B cell (primary cell): ENCODE measurements around the gene CEP128. TPM values are rescaled to one million over a fixed set of nuclear protein-coding genes. Genes with fewer than 3 reads are reported as not detected.

Source experiments
- ATAC-seq: fragments of 200-7000 bp; cut with Tn5 transposase; one replicate; pipeline ENCODE4 v1.10.0; 2021; ENCODE audit warnings: low read depth, mild to moderate bottlenecking, moderate number of reproducible peaks, moderate library complexity
- CTCF ChIA-PET: fragments of 350-600 bp; sonication (Branson Sonifier 250); formaldehyde crosslinking; loops from one replicate; lab custom pipeline; 2021; ENCODE audit warnings: antibody characterized with exemption, inconsistent platforms; lab: Charles Lee
- POLR2A ChIA-PET: fragments of 350-600 bp; sonication (Branson Sonifier 250); formaldehyde crosslinking; loops from one replicate; lab custom pipeline; 2021; ENCODE audit warnings: antibody characterized with exemption; lab: Charles Lee
- DNase-seq: peaks from one replicate; pipeline ENCODE4 v3.0.0; 2013
- H2AFZ ChIP-seq: 2 replicates; pipeline ENCODE4 v1.6.1; 2012; ENCODE audit warnings: mild to moderate bottlenecking, low read depth, low read length; ENCODE audit not compliant: insufficient read depth, poor library complexity, severe bottlenecking
- H3K27ac ChIP-seq, 2 donors: 1 replicate in 1 of 2; 2 replicates in 1 of 2; pipeline ENCODE4 v1.5.1; 2012 to 2013; ENCODE audit warnings: low read length in 2 of 2, mild to moderate bottlenecking in 2 of 2, moderate library complexity in 1 of 2
- H3K27me3 ChIP-seq, 4 experiments: fragments of 200-600 bp in 1 of 4; sonication (generic) in 1 of 4; replicated peaks in 1 of 4; 1 replicate in 2 of 4; 2 replicates in 2 of 4; pipeline versions ENCODE4 v1.6.1 to v1.7.0; 2013 to 2016; ENCODE audit warnings: low read length in 3 of 4, mild to moderate bottlenecking in 2 of 4, mixed read lengths in 1 of 4, moderate library complexity in 1 of 4; ENCODE audit not compliant: insufficient read depth in 4 of 4, control insufficient read depth in 3 of 4; ENCODE audit errors: control extremely low read depth in 1 of 4
- H3K36me3 ChIP-seq, 2 experiments: replicated peaks in 1 of 2; 1 replicate in 1 of 2; 2 replicates in 1 of 2; pipeline versions ENCODE4 v1.6.1 to v1.7.1; 2013; ENCODE audit warnings: low read length in 1 of 2; ENCODE audit not compliant: insufficient read depth in 2 of 2, control insufficient read depth in 1 of 2; ENCODE audit errors: control extremely low read depth in 1 of 2, extremely low read depth in 1 of 2
- H3K4me1 ChIP-seq, 2 donors: fragments of 200-600 bp in 1 of 2; sonication (generic) in 1 of 2; 1 replicate in 1 of 2; 2 replicates in 1 of 2; pipeline versions ENCODE4 v1.5.1 to v1.6.1; 2013 to 2017; ENCODE audit warnings: low read length in 2 of 2; ENCODE audit not compliant: control insufficient read depth in 2 of 2, insufficient read depth in 2 of 2
- H3K4me2 ChIP-seq: replicated peaks from 2 replicates; pipeline ENCODE3; 2012; ENCODE audit warnings: mild to moderate bottlenecking, low read depth, low read length; ENCODE audit not compliant: poor library complexity, severe bottlenecking
- H3K4me3 ChIP-seq, 5 experiments: fragments of 200-600 bp in 1 of 5; sonication (generic) in 1 of 5; 1 replicate in 3 of 5; 2 replicates in 2 of 5; pipeline versions ENCODE4 v1.5.1 to v1.7.0; 2011 to 2016; ENCODE audit warnings: low read length in 4 of 5, mild to moderate bottlenecking in 4 of 5, low read depth in 2 of 5, control low read depth in 1 of 5, moderate library complexity in 1 of 5; ENCODE audit not compliant: insufficient read depth in 1 of 5; ENCODE audit errors: control extremely low read depth in 1 of 5, extremely low read depth in 1 of 5
- H3K79me2 ChIP-seq: fragments of 200-600 bp; sonication (generic); one replicate; pipeline ENCODE4 v1.6.0; 2016; ENCODE audit warnings: low read length; ENCODE audit not compliant: control insufficient read depth, insufficient read depth
- H3K9ac ChIP-seq: fragments of 200-600 bp; sonication (generic); 2 replicates; pipeline ENCODE4 v1.6.1; 2017; ENCODE audit warnings: mild to moderate bottlenecking, low read length, moderate library complexity
- H3K9me3 ChIP-seq, 3 donors: one replicate each; pipeline versions ENCODE4 v1.6.1 to v1.7.1; 2013; ENCODE audit warnings: low read length in 2 of 3; ENCODE audit not compliant: control insufficient read depth in 2 of 3, insufficient read depth in 1 of 3; ENCODE audit errors: control extremely low read depth in 1 of 3
- H4K20me1 ChIP-seq: 2 replicates; pipeline ENCODE4 v1.6.0; 2012; ENCODE audit warnings: mild to moderate bottlenecking, low read length; ENCODE audit not compliant: insufficient read depth, control insufficient read depth, poor library complexity, severe bottlenecking
- H3K27ac Mint-ChIP-seq: one replicate; pipeline ENCODE4 v1.8.0; 2021; ENCODE audit warnings: mixed read lengths
- H3K27me3 Mint-ChIP-seq: one replicate; pipeline ENCODE4 v1.8.0; 2021; ENCODE audit warnings: mixed read lengths
- H3K4me1 Mint-ChIP-seq: one replicate; pipeline ENCODE4 v1.8.0; 2021; ENCODE audit warnings: mixed read lengths
- H3K4me3 Mint-ChIP-seq: one replicate; pipeline ENCODE4 v1.8.0; 2021; ENCODE audit warnings: mixed read lengths
- H3K9me3 Mint-ChIP-seq: one replicate; pipeline ENCODE4 v1.8.0; 2022; ENCODE audit warnings: mixed read lengths; ENCODE audit not compliant: insufficient read depth
- CTCF ChIP-seq: fragments of 200-600 bp; IDR thresholded peaks from one replicate; pipeline ENCODE4 v1.8.0; 2022; ENCODE audit warnings: antibody characterized with exemption, mild to moderate bottlenecking
- EZH2 ChIP-seq: IDR thresholded peaks from 2 replicates; pipeline ENCODE4 v1.6.1; 2012; ENCODE audit warnings: borderline replicate concordance, low read depth, mild to moderate bottlenecking, moderate library complexity, low read length; ENCODE audit not compliant: insufficient read depth, poor library complexity, severe bottlenecking
- WGBS: methylation state at CpG from one replicate; pipeline ENCODE4 v1.1.5; 2013; ENCODE audit warnings: missing lambda C conversion rate; ENCODE audit not compliant: insufficient coverage; 5-methylcytosine and 5-hydroxymethylcytosine counted together
- intact Hi-C: fragments of 100-400 bp; cut with micrococcal nuclease; formaldehyde crosslinking; loops from one replicate; pipeline ENCODE4 v1.10.0; 2022
- polyA plus RNA-seq: library from polyadenylated mRNA; depleted of rRNA; stranded (reverse); fragments of >200 nt; gene quantifications from 2 replicates; pipeline ENCODE4 v1.2.3, GENCODE V29; 2012
- total RNA-seq, 2 donors: library from RNA; stranded (reverse); fragments of 120-200 nt in 1 of 2; gene quantifications; 1 replicate in 1 of 2; 2 replicates in 1 of 2; pipeline versions ENCODE4 v1.2.3 to v1.2.4, GENCODE V29; 2013 to 2022

The CEP128 gene
- total and polyA plus RNA-seq, 2 donors (not counting 1 experiment from before 2014, with no cell fraction given): 1.1 to 31.6 TPM

GRCh38 chr14:80455031-80455430 lies 486.5 kb downstream of the CEP128 start:
- intact Hi-C loops: no loop called here
- H3K9me3 Mint-ChIP-seq: peaks cover 8% of the 10 kb centered on the region
- Histone ChIP-seq H3K27me3 (no peaks in the 10 kb centered on the region), H4K20me1 (no peaks in the 10 kb centered on the region), H3K4me1 (no peaks in the 10 kb centered on the region), H3K27ac (no peak overlapping the region), H3K9ac (no peak overlapping the region), H3K36me3 (no peaks in the 10 kb centered on the region), H3K9me3 (peaks cover 0 to 8% (median 6%) of the 10 kb centered on the region in 3 donors), H3K79me2 (no peaks in the 10 kb centered on the region), H2AFZ (no peak overlapping the region), H3K4me2 (no peak overlapping the region), H3K4me3 (no peak overlapping the region)
- WGBS: 100% methylated on average over 2 of the region's 6 CpGs
- H3K27ac Mint-ChIP-seq: no peak overlapping the region
- CTCF ChIA-PET: no interaction called here
- H3K4me3 Mint-ChIP-seq: no peak overlapping the region
- TF ChIP-seq EZH2 (no peak), CTCF (no peak)
- ATAC-seq (no peak), DNase-seq (no peak)
- POLR2A ChIA-PET: no interaction called here
- no peaks in the 10 kb centered on the region for H3K27me3 Mint-ChIP-seq
- no peaks in the 10 kb centered on the region for H3K4me1 Mint-ChIP-seq

- DNase-seq (no peak), ATAC-seq (no peak)
- ChIA-PET CTCF (no interaction called here), POLR2A (no interaction called here)
- Histone ChIP-seq H3K4me2 (no peak overlapping the region), H3K9ac (no peak overlapping the region), H3K27me3 (no peaks in the 10 kb centered on the region), H3K4me3 (no peak overlapping the region), H4K20me1 (no peaks in the 10 kb centered on the region), H2AFZ (no peak overlapping the region), H3K79me2 (no peaks in the 10 kb centered on the region), H3K4me1 (no peaks in the 10 kb centered on the region), H3K27ac (no peak overlapping the region), H3K36me3 (no peaks in the 10 kb centered on the region), H3K9me3 (peaks cover 0 to 11% (median 6%) of the 10 kb centered on the region in 3 donors)
- intact Hi-C loops: no loop called here
- H3K9me3 Mint-ChIP-seq: peaks cover 10% of the 10 kb centered on the region
- no peak overlapping the region for H3K4me3 Mint-ChIP-seq
- H3K27me3 Mint-ChIP-seq: no peaks in the 10 kb centered on the region
- no peaks in the 10 kb centered on the region for H3K4me1 Mint-ChIP-seq
- no peak for TF ChIP-seq CTCF
- TF ChIP-seq EZH2: no peak
- H3K27ac Mint-ChIP-seq: no peak overlapping the region
- no CpG with 5 or more reads among the region's 3 CpGs for WGBS
Observed at GRCh38 chr14:80448267-80448666, 493.3 kb downstream of the CEP128 start.
